Nephron progenitor cell (in vitro differentiated cells): ENCODE data around the gene AP2A2.

Source experiments
- DNase-seq: peaks from one replicate; pipeline ENCODE4 v3.0.0; 2021
- H3K27ac Mint-ChIP-seq: 2 replicates; pipeline ENCODE4 v1.8.0; 2021; ENCODE audit warnings: mild to moderate bottlenecking, moderate library complexity, mixed read lengths
- H3K27me3 Mint-ChIP-seq: 2 replicates; pipeline ENCODE4 v1.8.0; 2021; ENCODE audit warnings: mild to moderate bottlenecking, low read depth, mixed read lengths; ENCODE audit not compliant: poor library complexity
- H3K36me3 Mint-ChIP-seq: 2 replicates; pipeline ENCODE4 v1.8.0; 2021; ENCODE audit warnings: low read depth, mixed read lengths
- H3K4me1 Mint-ChIP-seq: 2 replicates; pipeline ENCODE4 v1.8.0; 2021; ENCODE audit warnings: mixed read lengths
- H3K4me3 Mint-ChIP-seq: 2 replicates; pipeline ENCODE4 v1.8.0; 2021; ENCODE audit warnings: mild to moderate bottlenecking, moderate library complexity, mixed read lengths
- H3K9me3 Mint-ChIP-seq: 2 replicates; pipeline ENCODE4 v1.8.0; 2021; ENCODE audit warnings: mild to moderate bottlenecking, moderate library complexity, mixed read lengths
- TF ChIP-seq, protein P1 (sequence below): fragments of 200-600 bp; sonication (generic); IDR thresholded peaks from 2 replicates; pipeline ENCODE4 v1.5.0; 2021; ENCODE audit warnings: antibody characterized with exemption

AP2A2 gene

GRCh38 chr11:1038361-1038760 is 112.7 kb downstream of the AP2A2 start:
- peaks cover 5% of the 10 kb centered on the region for H3K4me1 Mint-ChIP-seq
- TF ChIP-seq, protein P1, sequence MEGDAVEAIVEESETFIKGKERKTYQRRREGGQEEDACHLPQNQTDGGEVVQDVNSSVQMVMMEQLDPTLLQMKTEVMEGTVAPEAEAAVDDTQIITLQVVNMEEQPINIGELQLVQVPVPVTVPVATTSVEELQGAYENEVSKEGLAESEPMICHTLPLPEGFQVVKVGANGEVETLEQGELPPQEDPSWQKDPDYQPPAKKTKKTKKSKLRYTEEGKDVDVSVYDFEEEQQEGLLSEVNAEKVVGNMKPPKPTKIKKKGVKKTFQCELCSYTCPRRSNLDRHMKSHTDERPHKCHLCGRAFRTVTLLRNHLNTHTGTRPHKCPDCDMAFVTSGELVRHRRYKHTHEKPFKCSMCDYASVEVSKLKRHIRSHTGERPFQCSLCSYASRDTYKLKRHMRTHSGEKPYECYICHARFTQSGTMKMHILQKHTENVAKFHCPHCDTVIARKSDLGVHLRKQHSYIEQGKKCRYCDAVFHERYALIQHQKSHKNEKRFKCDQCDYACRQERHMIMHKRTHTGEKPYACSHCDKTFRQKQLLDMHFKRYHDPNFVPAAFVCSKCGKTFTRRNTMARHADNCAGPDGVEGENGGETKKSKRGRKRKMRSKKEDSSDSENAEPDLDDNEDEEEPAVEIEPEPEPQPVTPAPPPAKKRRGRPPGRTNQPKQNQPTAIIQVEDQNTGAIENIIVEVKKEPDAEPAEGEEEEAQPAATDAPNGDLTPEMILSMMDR, result no peak
- H3K27ac Mint-ChIP-seq, result no peak overlapping the region
- no peak for DNase-seq
- no peaks in the 10 kb centered on the region for H3K36me3 Mint-ChIP-seq
- no peaks in the 10 kb centered on the region for H3K9me3 Mint-ChIP-seq
- no peak overlapping the region for H3K4me3 Mint-ChIP-seq
- no peaks in the 10 kb centered on the region for H3K27me3 Mint-ChIP-seq

- H3K27ac Mint-ChIP-seq, result peak overlapping the region; percentile 28
These were observed 113.3 kb downstream of the AP2A2 start for GRCh38 chr11:1038921-1039320.

DNA sequence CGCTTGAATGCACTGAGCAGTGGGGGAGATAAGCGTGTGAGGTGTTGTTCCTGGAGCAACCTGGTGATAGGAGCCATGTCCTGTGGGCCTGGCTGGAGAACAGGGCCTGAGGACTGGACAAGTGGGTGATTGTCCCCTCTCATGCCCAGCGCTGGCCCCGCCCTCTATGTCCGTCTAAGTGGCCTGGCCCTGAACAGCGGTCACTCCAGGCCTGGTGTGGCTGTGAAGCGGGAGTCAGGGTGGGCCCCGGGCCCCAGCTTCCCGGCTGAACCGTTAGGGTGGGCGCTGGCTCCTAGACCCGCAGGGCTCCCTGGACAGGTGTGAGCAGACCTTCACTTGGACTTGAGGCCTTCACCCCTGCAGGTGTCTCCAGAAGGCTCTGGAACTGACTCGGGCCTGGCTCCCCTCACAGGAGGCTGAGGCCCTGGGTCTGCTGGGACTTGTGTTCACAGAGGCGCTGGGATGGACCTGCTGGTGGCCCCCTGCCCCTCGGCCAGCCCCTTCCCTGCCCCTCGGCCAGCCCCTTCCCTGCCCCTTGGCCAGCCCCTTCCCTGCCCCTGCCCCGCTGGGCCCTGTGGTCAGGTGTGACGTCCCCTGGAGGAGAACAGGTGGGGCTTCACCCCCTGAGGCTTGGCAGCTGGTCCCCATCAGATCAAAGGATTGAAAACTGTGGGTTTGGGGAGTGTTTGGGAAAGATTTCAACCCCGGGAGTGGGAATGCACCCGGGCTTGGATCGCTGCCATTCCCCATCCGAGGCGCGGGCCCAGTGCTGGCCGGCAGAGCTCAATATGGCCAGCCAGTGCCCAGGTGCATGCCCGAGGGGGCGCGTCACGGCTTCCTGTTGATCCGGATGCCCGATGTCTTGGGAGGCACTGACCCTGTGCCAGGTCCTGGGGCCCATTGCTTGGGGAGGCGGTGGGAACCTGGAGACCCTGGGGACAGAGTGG is 114.1 kb downstream of the AP2A2 start:
- no peak overlapping the region for H3K27ac Mint-ChIP-seq
- peaks cover 5% of the 10 kb centered on the region for H3K4me1 Mint-ChIP-seq
- TF ChIP-seq, protein P1, result no peak
- H3K4me3 Mint-ChIP-seq, result no peak overlapping the region
- peaks cover 9% of the 10 kb centered on the region for H3K27me3 Mint-ChIP-seq
- no peak for DNase-seq
- peaks cover 1% of the 10 kb centered on the region for H3K9me3 Mint-ChIP-seq
- H3K36me3 Mint-ChIP-seq, result no peaks in the 10 kb centered on the region

More at GRCh38 chr11:1038921-1039320, 113.3 kb downstream of the AP2A2 start:
- Mint-ChIP-seq H3K9me3 (no peaks in the 10 kb centered on the region), H3K4me1 (peaks cover 5% of the 10 kb centered on the region), H3K36me3 (no peaks in the 10 kb centered on the region), H3K4me3 (no peak overlapping the region), H3K27me3 (peaks cover 3% of the 10 kb centered on the region)
- no peak for DNase-seq
- TF ChIP-seq, protein P1, result no peak

- Mint-ChIP-seq H3K36me3 (no peaks in the 10 kb centered on the region), H3K9me3 (peaks cover 7% of the 10 kb centered on the region), H3K27ac (no peak overlapping the region), H3K4me1 (peaks cover 5% of the 10 kb centered on the region), H3K27me3 (peaks cover 16% of the 10 kb centered on the region), H3K4me3 (no peak overlapping the region)
- TF ChIP-seq, protein P1, result no peak
- no peak for DNase-seq
These were observed 114.9 kb downstream of the AP2A2 start for GRCh38 chr11:1040428-1041148.

DNA sequence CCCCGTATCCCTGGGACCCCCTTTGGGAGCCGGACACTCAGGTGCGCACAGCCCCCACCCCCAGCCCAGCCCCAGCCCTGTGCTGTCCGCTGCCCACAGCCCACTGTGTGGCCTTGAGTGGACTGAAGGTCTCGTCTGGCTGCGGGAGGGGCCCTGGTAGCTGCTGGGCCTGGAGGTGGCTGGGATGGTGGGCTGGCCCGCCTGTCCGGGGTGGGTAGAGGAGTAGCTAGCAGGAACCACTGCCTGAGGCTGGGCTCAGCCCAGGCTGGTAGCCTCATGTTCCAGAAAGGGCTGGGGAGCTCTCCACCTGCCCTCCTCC is 115.4 kb downstream of the AP2A2 start:
- peaks cover 16% of the 10 kb centered on the region for H3K27me3 Mint-ChIP-seq
- peaks cover 5% of the 10 kb centered on the region for H3K4me1 Mint-ChIP-seq
- no peak for DNase-seq
- H3K27ac Mint-ChIP-seq, result no peak overlapping the region
- TF ChIP-seq, protein P1, result no peak
- H3K4me3 Mint-ChIP-seq, result no peak overlapping the region
- peaks cover 9% of the 10 kb centered on the region for H3K9me3 Mint-ChIP-seq
- no peaks in the 10 kb centered on the region for H3K36me3 Mint-ChIP-seq
